Measurements from ENCODE around the gene PLN. TPM values are rescaled to one million over a fixed set of nuclear protein-coding genes. Genes with fewer than 3 reads are reported as not detected.

Gene PLN
- polyA plus RNA-seq, 4 donors = 0.67 to 14.3 (median 6.2) TPM

- FAIRE-seq (no peak), DNase-seq (no peak)
- Histone ChIP-seq H3K4me3 (ENCODE audit: low read depth in 1 of 3, low read length in 3 of 3) (no peak overlapping the region), H3K4me1 (ENCODE audit: control insufficient read depth in 3 of 3, insufficient read depth in 2 of 3, low read depth in 1 of 3, low read length in 2 of 3) (no peaks in the 10 kb centered on the region), H3K27ac (ENCODE audit: low read depth in 1 of 3, low read length in 2 of 3) (no peak overlapping the region), H3K27me3 (ENCODE audit: control insufficient read depth in 3 of 3, insufficient read depth in 3 of 3, low read length in 3 of 3) (no peaks in the 10 kb centered on the region), H3K9me3 (ENCODE audit: control insufficient read depth in 2 of 2, insufficient read depth in 1 of 2, low read depth in 1 of 2, low read length in 1 of 2) (no peaks in the 10 kb centered on the region), H3K36me3 (ENCODE audit: control insufficient read depth in 3 of 3, insufficient read depth in 2 of 3, low read depth in 1 of 3, low read length in 3 of 3) (no peaks in the 10 kb centered on the region)
- 81 to 89% (median 81%) methylated on average over 3 of the region's 3 CpGs for WGBS, 3 donors
Measured at GRCh38 chr6:118544105-118544504, 4.0 kb upstream of the PLN start.

- no peak for FAIRE-seq
- WGBS, 3 donors = 34 to 53% (median 41%) methylated on average over 4 of the region's 4 CpGs
Measured at GRCh38 chr6:118546164-118546879, 1.8 kb upstream of the PLN start.

GRCh38 chr6:118546880-118547218 is 1.2 kb upstream of the PLN start:
- FAIRE-seq (no peak), DNase-seq (no peak)
- Histone ChIP-seq H3K9me3 (ENCODE audit: control insufficient read depth in 2 of 2, insufficient read depth in 1 of 2, low read depth in 1 of 2, low read length in 1 of 2) (no peaks in the 10 kb centered on the region), H3K27me3 (ENCODE audit: control insufficient read depth in 3 of 3, insufficient read depth in 3 of 3, low read length in 3 of 3) (no peaks in the 10 kb centered on the region), H3K4me1 (ENCODE audit: control insufficient read depth in 3 of 3, insufficient read depth in 2 of 3, low read depth in 1 of 3, low read length in 2 of 3) (no peaks in the 10 kb centered on the region), H3K36me3 (ENCODE audit: control insufficient read depth in 3 of 3, insufficient read depth in 2 of 3, low read depth in 1 of 3, low read length in 3 of 3) (no peaks in the 10 kb centered on the region), H3K4me3 (ENCODE audit: low read depth in 1 of 3, low read length in 3 of 3) (no peak overlapping the region), H3K27ac (ENCODE audit: low read depth in 1 of 3, low read length in 2 of 3) (no peak overlapping the region)
- 52 to 79% (median 64%) methylated on average over 1 of the region's 1 CpG for WGBS, 3 donors

More at GRCh38 chr6:118546164-118546879, 1.8 kb upstream of the PLN start:
- Histone ChIP-seq H3K4me1 (ENCODE audit: control insufficient read depth in 3 of 3, insufficient read depth in 2 of 3, low read depth in 1 of 3, low read length in 2 of 3) (no peaks in the 10 kb centered on the region), H3K9me3 (ENCODE audit: control insufficient read depth in 2 of 2, insufficient read depth in 1 of 2, low read depth in 1 of 2, low read length in 1 of 2) (no peaks in the 10 kb centered on the region), H3K27ac (ENCODE audit: low read depth in 1 of 3, low read length in 2 of 3) (no peak overlapping the region), H3K27me3 (ENCODE audit: control insufficient read depth in 3 of 3, insufficient read depth in 3 of 3, low read length in 3 of 3) (no peaks in the 10 kb centered on the region), H3K4me3 (ENCODE audit: low read depth in 1 of 3, low read length in 3 of 3) (no peak overlapping the region), H3K36me3 (ENCODE audit: control insufficient read depth in 3 of 3, insufficient read depth in 2 of 3, low read depth in 1 of 3, low read length in 3 of 3) (no peaks in the 10 kb centered on the region)
- no peak for DNase-seq

GRCh38 chr6:118548613-118549012 is 517 bp downstream of the PLN start:
- DNase-seq (no peak), FAIRE-seq (no peak)
- Histone ChIP-seq H3K27me3 (ENCODE audit: control insufficient read depth in 3 of 3, insufficient read depth in 3 of 3, low read length in 3 of 3) (no peaks in the 10 kb centered on the region), H3K4me1 (ENCODE audit: control insufficient read depth in 3 of 3, insufficient read depth in 2 of 3, low read depth in 1 of 3, low read length in 2 of 3) (no peaks in the 10 kb centered on the region), H3K4me3 (ENCODE audit: low read depth in 1 of 3, low read length in 3 of 3) (no peak overlapping the region), H3K36me3 (ENCODE audit: control insufficient read depth in 3 of 3, insufficient read depth in 2 of 3, low read depth in 1 of 3, low read length in 3 of 3) (no peaks in the 10 kb centered on the region), H3K9me3 (ENCODE audit: control insufficient read depth in 2 of 2, insufficient read depth in 1 of 2, low read depth in 1 of 2, low read length in 1 of 2) (no peaks in the 10 kb centered on the region), H3K27ac (ENCODE audit: low read depth in 1 of 3, low read length in 2 of 3) (no peak overlapping the region)

- WGBS, 3 donors = 31 to 35% (median 31%) methylated on average over 3 of the region's 3 CpGs
Measured at GRCh38 chr6:118551063-118552053, 3.3 kb downstream of the PLN start.

GRCh38 chr6:118553132-118553531 is 5.0 kb downstream of the PLN start:
- WGBS, 3 donors = 51 to 54% (median 53%) methylated on average over 1 of the region's 1 CpG
- no peaks in the 10 kb centered on the region for H3K27me3 ChIP-seq (ENCODE audit: control insufficient read depth in 3 of 3, insufficient read depth in 3 of 3, low read length in 3 of 3)
- no peaks in the 10 kb centered on the region for H3K9me3 ChIP-seq (ENCODE audit: control insufficient read depth in 2 of 2, insufficient read depth in 1 of 2, low read depth in 1 of 2, low read length in 1 of 2)
- no peak overlapping the region for H3K27ac ChIP-seq (ENCODE audit: low read depth in 1 of 3, low read length in 2 of 3)
- no peaks in the 10 kb centered on the region for H3K4me1 ChIP-seq (ENCODE audit: control insufficient read depth in 3 of 3, insufficient read depth in 2 of 3, low read depth in 1 of 3, low read length in 2 of 3)
- H3K4me3 ChIP-seq (ENCODE audit: low read depth in 1 of 3, low read length in 3 of 3) = no peak overlapping the region
- H3K36me3 ChIP-seq (ENCODE audit: control insufficient read depth in 3 of 3, insufficient read depth in 2 of 3, low read depth in 1 of 3, low read length in 3 of 3) = no peaks in the 10 kb centered on the region
- DNase-seq (no peak), FAIRE-seq (no peak)

More at GRCh38 chr6:118551063-118552053, 3.3 kb downstream of the PLN start:
- Histone ChIP-seq H3K4me3 (ENCODE audit: low read depth in 1 of 3, low read length in 3 of 3) (no peak overlapping the region), H3K9me3 (ENCODE audit: control insufficient read depth in 2 of 2, insufficient read depth in 1 of 2, low read depth in 1 of 2, low read length in 1 of 2) (no peaks in the 10 kb centered on the region), H3K4me1 (ENCODE audit: control insufficient read depth in 3 of 3, insufficient read depth in 2 of 3, low read depth in 1 of 3, low read length in 2 of 3) (no peaks in the 10 kb centered on the region), H3K36me3 (ENCODE audit: control insufficient read depth in 3 of 3, insufficient read depth in 2 of 3, low read depth in 1 of 3, low read length in 3 of 3) (no peaks in the 10 kb centered on the region), H3K27me3 (ENCODE audit: control insufficient read depth in 3 of 3, insufficient read depth in 3 of 3, low read length in 3 of 3) (no peaks in the 10 kb centered on the region), H3K27ac (ENCODE audit: low read depth in 1 of 3, low read length in 2 of 3) (no peak overlapping the region)
- FAIRE-seq (peak; percentile 10), DNase-seq (peak; percentile 21 to 32)

- Histone ChIP-seq H3K4me3 (ENCODE audit: low read depth in 1 of 3, low read length in 3 of 3) (no peak overlapping the region), H3K9me3 (ENCODE audit: control insufficient read depth in 2 of 2, insufficient read depth in 1 of 2, low read depth in 1 of 2, low read length in 1 of 2) (no peaks in the 10 kb centered on the region), H3K4me1 (ENCODE audit: control insufficient read depth in 3 of 3, insufficient read depth in 2 of 3, low read depth in 1 of 3, low read length in 2 of 3) (no peaks in the 10 kb centered on the region), H3K27ac (ENCODE audit: low read depth in 1 of 3, low read length in 2 of 3) (no peak overlapping the region), H3K36me3 (ENCODE audit: control insufficient read depth in 3 of 3, insufficient read depth in 2 of 3, low read depth in 1 of 3, low read length in 3 of 3) (no peaks in the 10 kb centered on the region), H3K27me3 (ENCODE audit: control insufficient read depth in 3 of 3, insufficient read depth in 3 of 3, low read length in 3 of 3) (no peaks in the 10 kb centered on the region)
- DNase-seq = no peak
- WGBS, 3 donors = 52 to 72% (median 60%) methylated on average over 1 of the region's 1 CpG
- no peak for FAIRE-seq
Measured at GRCh38 chr6:118554698-118555097, 6.6 kb downstream of the PLN start.

GRCh38 chr6:118558464-118559217 is 10.5 kb downstream of the PLN start:
- DNase-seq (peak in 1 of 2 donors; percentile 32), FAIRE-seq (no peak)
- 40 to 67% (median 54%) methylated on average over 6 of the region's 6 CpGs for WGBS, 3 donors
- Histone ChIP-seq H3K4me1 (ENCODE audit: control insufficient read depth in 3 of 3, insufficient read depth in 2 of 3, low read depth in 1 of 3, low read length in 2 of 3) (no peaks in the 10 kb centered on the region), H3K4me3 (ENCODE audit: low read depth in 1 of 3, low read length in 3 of 3) (no peak overlapping the region), H3K36me3 (ENCODE audit: control insufficient read depth in 3 of 3, insufficient read depth in 2 of 3, low read depth in 1 of 3, low read length in 3 of 3) (no peaks in the 10 kb centered on the region), H3K27me3 (ENCODE audit: control insufficient read depth in 3 of 3, insufficient read depth in 3 of 3, low read length in 3 of 3) (no peaks in the 10 kb centered on the region), H3K9me3 (ENCODE audit: control insufficient read depth in 2 of 2, insufficient read depth in 1 of 2, low read depth in 1 of 2, low read length in 1 of 2) (no peaks in the 10 kb centered on the region), H3K27ac (ENCODE audit: low read depth in 1 of 3, low read length in 2 of 3) (peak overlapping the region in 2 of 3 donors; percentile 20 to 65)
